GM12864 (cell line): Measurements from ENCODE around the gene UPK2.
"Not testable (repeated sequence)": the region's sequence is repeated elsewhere in the genome, so short reads cannot be mapped to it uniquely, and the experiment has no call there.

Experiments
- DNase-seq: peaks from one replicate; pipeline ENCODE4 v3.0.0-alpha.2; 2011; ENCODE audit warnings: low read depth
- H3K4me3 ChIP-seq: 2 replicates; pipeline ENCODE4 v1.5.1; 2011; ENCODE audit warnings: mild to moderate bottlenecking, low read depth, low read length, control low read depth
- TF ChIP-seq, protein P1 (sequence below): IDR thresholded peaks from 2 replicates; pipeline ENCODE4 v1.5.1; 2011; ENCODE audit warnings: low read depth, mild to moderate bottlenecking, moderate library complexity, low read length, control low read depth, inconsistent platforms; ENCODE audit errors: missing control alignments

Gene UPK2

DNA sequence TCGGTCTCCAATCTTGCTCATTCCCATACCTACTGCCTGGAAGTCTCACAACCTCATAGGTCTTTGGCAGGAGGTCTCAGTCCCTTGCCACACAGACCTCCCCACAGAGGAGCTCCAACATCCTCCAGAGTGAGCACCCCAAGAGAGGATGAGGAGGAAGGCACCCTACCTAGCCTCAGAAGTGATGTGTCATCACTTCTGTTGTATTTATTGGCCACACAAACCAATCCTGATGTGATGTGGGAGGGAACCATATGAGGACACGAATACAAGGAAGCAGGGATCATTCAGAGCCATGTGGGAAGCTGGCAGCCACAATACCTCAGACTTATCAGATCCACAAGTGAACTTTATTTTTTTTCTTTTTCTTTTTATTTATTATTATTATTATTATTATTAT is 9.0 kb upstream of the UPK2 start:
- DNase-seq, result no peak
- TF ChIP-seq, protein P1, sequence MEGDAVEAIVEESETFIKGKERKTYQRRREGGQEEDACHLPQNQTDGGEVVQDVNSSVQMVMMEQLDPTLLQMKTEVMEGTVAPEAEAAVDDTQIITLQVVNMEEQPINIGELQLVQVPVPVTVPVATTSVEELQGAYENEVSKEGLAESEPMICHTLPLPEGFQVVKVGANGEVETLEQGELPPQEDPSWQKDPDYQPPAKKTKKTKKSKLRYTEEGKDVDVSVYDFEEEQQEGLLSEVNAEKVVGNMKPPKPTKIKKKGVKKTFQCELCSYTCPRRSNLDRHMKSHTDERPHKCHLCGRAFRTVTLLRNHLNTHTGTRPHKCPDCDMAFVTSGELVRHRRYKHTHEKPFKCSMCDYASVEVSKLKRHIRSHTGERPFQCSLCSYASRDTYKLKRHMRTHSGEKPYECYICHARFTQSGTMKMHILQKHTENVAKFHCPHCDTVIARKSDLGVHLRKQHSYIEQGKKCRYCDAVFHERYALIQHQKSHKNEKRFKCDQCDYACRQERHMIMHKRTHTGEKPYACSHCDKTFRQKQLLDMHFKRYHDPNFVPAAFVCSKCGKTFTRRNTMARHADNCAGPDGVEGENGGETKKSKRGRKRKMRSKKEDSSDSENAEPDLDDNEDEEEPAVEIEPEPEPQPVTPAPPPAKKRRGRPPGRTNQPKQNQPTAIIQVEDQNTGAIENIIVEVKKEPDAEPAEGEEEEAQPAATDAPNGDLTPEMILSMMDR, result no peak
- no peak overlapping the region for H3K4me3 ChIP-seq

DNA sequence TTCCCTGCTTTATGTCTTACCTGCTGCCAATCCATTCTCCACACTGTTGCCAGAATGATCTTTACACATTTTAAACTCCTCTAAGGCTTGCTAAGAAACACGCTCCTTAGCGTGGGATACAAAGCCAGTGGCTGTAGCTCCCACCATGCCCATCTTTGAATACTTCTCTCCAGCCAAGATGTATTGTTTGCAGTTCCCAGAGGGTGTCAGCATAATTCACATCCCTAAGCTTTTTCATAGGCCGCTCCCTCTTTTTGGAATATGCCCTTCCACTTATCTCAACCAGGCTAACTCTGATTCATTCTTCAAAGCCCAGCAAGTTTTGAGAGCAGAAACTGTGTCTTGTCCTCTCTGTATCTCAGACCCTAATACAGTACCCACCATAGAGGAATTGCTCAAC is 8.1 kb upstream of the UPK2 start:
- DNase-seq, result no peak
- TF ChIP-seq, protein P1, result no peak

DNA sequence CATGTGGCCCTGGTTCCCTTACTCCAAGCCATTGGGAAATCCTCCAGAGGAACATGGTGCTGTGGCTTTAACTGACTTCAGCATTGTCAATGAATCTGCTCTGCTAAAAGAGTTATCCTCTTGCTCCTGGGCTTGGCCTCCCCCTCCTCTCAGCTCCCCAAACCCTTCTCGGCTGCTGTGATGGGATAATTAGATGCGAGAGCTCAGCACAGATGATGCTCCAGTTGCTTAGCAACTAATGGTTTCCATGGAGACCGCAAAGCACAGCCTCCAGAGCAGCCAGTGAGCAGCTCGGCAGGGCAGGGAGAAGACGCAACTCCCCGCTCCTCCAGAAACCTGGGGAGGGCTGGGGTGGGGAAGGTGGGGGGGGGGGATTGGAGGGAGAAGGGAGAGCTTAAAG is 2.8 kb upstream of the UPK2 start:
- DNase-seq, result no peak
- TF ChIP-seq, protein P1, result no peak
- no peak overlapping the region for H3K4me3 ChIP-seq

More for the DNA sequence above, 8.1 kb upstream of the UPK2 start:
- H3K4me3 ChIP-seq, result no peak overlapping the region

DNA sequence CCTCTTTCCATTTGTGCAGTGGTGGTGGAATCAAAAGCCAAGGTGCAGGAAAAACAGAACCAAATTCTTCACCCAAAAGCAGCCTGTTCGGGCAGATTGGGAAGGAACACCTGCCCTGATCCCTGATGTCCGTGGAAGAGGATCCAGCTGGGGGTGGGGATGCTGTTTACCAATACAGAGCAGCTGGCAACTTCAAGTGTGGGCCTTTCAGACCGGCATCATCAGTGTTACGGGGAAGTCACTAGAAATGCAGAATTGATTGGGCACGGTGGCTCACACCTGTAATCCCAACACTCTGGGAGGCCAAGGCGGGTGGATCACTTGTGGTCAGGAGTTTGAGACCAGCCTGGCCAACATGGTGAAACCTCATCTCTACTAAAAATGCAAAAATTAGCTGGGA is 2.1 kb upstream of the UPK2 start:
- not testable (repeated sequence) for H3K4me3 ChIP-seq, DNase-seq

DNA sequence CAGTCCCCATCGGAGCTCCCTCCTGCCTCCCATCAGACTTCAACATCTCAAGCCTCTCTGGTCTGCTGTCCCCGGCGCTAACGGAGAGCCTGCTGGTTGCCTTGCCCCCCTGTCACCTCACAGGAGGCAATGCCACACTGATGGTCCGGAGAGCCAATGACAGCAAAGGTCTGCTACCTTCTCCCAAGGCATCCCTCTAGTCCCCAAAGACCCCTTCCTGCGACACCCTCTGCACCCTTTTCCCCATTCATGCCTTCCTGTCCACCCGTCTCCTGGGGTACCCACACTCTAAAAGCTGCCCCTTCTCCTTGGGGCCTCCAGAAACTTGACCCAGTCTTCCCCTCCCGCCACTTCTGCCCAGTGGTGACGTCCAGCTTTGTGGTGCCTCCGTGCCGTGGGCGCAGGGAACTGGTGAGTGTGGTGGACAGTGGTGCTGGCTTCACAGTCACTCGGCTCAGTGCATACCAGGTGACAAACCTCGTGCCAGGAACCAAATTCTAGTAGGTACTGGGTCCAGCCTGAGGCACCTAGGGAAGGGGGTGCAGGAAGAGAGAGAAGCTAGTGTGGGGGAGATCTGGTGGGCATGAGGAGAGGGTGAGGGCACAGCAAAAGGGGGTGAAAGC is 860 bp downstream of the UPK2 start:
- no peak overlapping the region for H3K4me3 ChIP-seq
- TF ChIP-seq, protein P1, result no peak
- no peak for DNase-seq

DNA sequence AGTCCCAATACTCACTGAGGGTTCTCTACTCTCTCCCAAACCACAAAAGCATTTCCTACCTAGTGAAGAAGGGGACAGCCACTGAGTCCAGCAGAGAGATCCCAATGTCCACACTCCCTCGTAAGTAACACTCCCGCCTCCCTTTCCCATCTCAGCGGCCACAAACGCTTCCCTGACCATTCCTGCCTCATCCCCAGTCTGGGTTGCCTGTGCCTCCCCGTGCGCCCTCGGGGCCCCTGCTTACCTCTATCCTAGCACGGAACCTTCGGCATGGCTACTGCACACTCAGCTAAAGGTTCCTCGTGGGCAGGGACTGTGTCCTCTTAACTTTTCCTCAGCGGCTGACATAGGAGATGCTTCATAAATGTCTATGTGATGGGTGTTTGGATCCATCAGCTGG is 1.5 kb downstream of the UPK2 start:
- H3K4me3 ChIP-seq, result no peak overlapping the region
- no peak for DNase-seq
- TF ChIP-seq, protein P1, result no peak

DNA sequence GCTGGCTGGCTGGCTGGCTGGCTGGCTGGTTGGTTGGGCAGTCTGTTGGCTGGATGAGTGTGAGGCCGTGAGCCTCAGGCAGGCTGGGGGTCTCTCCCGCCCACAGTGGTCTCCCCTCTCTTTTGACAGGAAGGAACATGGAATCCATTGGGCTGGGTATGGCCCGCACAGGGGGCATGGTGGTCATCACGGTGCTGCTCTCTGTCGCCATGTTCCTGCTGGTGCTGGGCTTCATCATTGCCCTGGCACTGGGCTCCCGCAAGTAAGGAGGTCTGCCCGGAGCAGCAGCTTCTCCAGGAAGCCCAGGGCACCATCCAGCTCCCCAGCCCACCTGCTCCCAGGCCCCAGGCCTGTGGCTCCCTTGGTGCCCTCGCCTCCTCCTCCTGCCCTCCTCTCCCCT is 1.9 kb downstream of the UPK2 start:
- TF ChIP-seq, protein P1, result no peak
- no peak overlapping the region for H3K4me3 ChIP-seq
- DNase-seq, result no peak
